HG03520 (cell line): ENCODE results near the gene ZNF41.
"Not testable (repeated sequence)": the region's sequence is repeated elsewhere in the genome, so short reads cannot be mapped to it uniquely, and the experiment has no call there.

Source experiments
- ATAC-seq: cut with Tn5 transposase; IDR thresholded peaks from one replicate; pipeline ENCODE4 v1.9.1; 2021; ENCODE audit warnings: mild to moderate bottlenecking, moderate library complexity; ENCODE audit not compliant: unreplicated experiment

The ZNF41 gene

GRCh38 chrX:47482512-47483305, at the start of gene ZNF41:
Gene ZNF41, minus strand, starts transcription at chrX:47483222. Its CDS starts 15,741 bp downstream, at chrX:47467481.
- ATAC-seq: peak; percentile 58

GRCh38 chrX:47530049-47530448, 47.0 kb upstream of the ZNF41 start:
- ATAC-seq: no peak

- no peak for ATAC-seq
These were observed 46.5 kb upstream of the ZNF41 start for GRCh38 chrX:47529548-47529947.

GRCh38 chrX:47523713-47524166, 40.7 kb upstream of the ZNF41 start:
- no peak for ATAC-seq

GRCh38 chrX:47523297-47523696, 40.3 kb upstream of the ZNF41 start:
- peak; percentile 74 for ATAC-seq

- ATAC-seq: no peak
These were observed 35.1 kb upstream of the ZNF41 start for GRCh38 chrX:47518144-47518543.

- no peak for ATAC-seq
These were observed 33.1 kb upstream of the ZNF41 start for GRCh38 chrX:47515941-47516665.

GRCh38 chrX:47514533-47515235, 31.7 kb upstream of the ZNF41 start:
- no peak for ATAC-seq

- ATAC-seq: peak; percentile 46
These were observed 30.3 kb upstream of the ZNF41 start for GRCh38 chrX:47513034-47513965.

GRCh38 chrX:47512383-47512782, 29.4 kb upstream of the ZNF41 start:
- ATAC-seq: not testable (repeated sequence)

GRCh38 chrX:47507153-47507867, 24.3 kb upstream of the ZNF41 start:
- ATAC-seq: no peak

- no peak for ATAC-seq
These were observed 20.1 kb upstream of the ZNF41 start for GRCh38 chrX:47503151-47503550.

GRCh38 chrX:47502316-47503125, 19.5 kb upstream of the ZNF41 start:
- ATAC-seq: no peak

- ATAC-seq: no peak
These were observed 18.4 kb upstream of the ZNF41 start for GRCh38 chrX:47501226-47502074.

- no peak for ATAC-seq
These were observed 17.5 kb upstream of the ZNF41 start for GRCh38 chrX:47500554-47500953.

GRCh38 chrX:47499293-47499692, 16.3 kb upstream of the ZNF41 start:
- no peak for ATAC-seq

GRCh38 chrX:47498411-47498810, 15.4 kb upstream of the ZNF41 start:
- ATAC-seq: no peak

- no peak for ATAC-seq
These were observed 14.4 kb upstream of the ZNF41 start for GRCh38 chrX:47497271-47497888.
